GM21447 (cell line): Measurements from ENCODE around the gene PSMA4.
"Not testable (repeated sequence)": the region's sequence is repeated elsewhere in the genome, so short reads cannot be mapped to it uniquely, and the experiment has no call there.

Source experiments
- ATAC-seq: cut with Tn5 transposase; IDR thresholded peaks from one replicate; pipeline ENCODE4 v1.9.1; 2021; ENCODE audit not compliant: unreplicated experiment

Gene PSMA4

GRCh38 chr15:78550815-78551214, 10.6 kb downstream of the PSMA4 start:
- ATAC-seq, result no peak

DNA sequence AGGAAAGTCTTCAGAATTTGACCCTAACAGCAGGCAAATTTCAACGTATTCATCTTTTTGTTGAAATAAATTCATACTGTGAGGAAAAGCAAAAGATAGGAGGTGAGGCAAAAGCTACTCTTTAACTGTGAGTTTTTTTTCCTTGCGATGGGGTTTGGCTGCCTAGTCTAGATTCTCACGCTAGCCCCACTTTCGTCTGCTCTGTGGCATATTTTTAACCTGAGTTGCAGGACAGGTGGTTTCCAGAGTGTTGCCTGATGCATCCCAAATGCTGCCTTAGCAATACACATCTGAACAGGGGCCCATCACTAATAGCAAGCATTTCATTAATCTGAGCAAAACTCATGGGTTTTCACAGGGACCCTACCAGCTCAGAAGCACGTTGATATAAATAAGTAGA, 11.7 kb downstream of the PSMA4 start:
- ATAC-seq, result no peak

GRCh38 chr15:78552597-78552996, 12.4 kb downstream of the PSMA4 start:
- ATAC-seq, result no peak

DNA sequence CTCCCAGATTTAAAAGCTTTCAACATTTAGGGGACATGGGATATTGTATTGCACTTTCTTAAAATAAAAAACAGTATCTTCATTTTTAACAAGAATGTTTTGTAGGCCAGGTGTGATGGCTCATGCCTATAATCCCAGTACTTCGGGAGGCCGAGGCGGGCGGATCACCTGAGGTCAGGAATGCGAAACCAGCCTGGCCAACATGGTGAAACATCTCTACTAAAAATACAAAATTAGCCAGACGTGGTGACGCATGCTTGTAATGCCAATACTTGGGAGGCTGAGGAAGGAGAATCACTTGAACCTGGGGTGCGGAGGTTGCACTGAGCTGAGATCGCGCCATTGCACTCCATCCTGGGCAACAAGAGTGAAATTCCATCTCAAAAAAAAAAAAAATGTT, 20.0 kb downstream of the PSMA4 start:
- ATAC-seq, result not testable (repeated sequence)

DNA sequence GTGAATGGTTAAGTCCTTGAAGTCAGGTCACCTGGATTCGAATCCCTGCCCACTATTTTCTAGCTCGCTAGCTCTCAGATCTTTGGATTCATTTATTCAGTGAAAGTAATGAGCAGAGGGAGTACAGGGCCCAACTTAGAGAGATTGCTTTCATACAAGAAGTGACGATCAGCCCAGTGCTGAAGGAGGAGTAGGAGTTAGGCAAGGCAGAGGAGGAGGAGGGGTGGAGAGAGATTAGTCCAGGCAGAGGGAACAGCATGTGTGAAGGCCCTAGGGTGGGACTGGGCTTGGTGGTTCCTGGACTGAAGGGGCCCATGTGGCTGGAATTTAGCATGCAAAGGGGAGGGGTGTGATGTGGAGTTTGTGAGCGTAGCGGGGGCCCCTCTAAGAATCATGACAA, 21.2 kb downstream of the PSMA4 start:
- no peak for ATAC-seq

DNA sequence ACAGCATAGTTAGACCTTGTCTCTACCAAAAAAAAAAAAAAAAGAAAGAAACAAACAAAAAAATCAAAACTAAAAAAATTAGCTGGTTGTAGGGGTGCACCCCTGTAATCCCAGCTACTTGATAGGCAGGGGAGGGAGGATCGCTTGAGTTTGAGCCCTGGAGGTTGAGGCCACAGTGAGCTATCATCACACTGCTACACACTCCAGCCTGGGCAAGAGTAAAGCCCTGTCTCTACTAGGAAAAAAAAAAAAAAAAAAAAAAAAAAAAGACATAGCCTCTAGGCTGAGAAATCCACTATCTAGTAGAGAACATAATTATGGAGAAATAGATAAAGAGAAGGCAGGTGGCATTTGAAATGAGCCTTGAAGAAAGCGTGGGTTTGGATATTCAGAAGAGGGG, 22.8 kb downstream of the PSMA4 start:
- no peak for ATAC-seq

- ATAC-seq, result peak; percentile 9
Observed at GRCh38 chr15:78564743-78565096, 24.5 kb downstream of the PSMA4 start.

DNA sequence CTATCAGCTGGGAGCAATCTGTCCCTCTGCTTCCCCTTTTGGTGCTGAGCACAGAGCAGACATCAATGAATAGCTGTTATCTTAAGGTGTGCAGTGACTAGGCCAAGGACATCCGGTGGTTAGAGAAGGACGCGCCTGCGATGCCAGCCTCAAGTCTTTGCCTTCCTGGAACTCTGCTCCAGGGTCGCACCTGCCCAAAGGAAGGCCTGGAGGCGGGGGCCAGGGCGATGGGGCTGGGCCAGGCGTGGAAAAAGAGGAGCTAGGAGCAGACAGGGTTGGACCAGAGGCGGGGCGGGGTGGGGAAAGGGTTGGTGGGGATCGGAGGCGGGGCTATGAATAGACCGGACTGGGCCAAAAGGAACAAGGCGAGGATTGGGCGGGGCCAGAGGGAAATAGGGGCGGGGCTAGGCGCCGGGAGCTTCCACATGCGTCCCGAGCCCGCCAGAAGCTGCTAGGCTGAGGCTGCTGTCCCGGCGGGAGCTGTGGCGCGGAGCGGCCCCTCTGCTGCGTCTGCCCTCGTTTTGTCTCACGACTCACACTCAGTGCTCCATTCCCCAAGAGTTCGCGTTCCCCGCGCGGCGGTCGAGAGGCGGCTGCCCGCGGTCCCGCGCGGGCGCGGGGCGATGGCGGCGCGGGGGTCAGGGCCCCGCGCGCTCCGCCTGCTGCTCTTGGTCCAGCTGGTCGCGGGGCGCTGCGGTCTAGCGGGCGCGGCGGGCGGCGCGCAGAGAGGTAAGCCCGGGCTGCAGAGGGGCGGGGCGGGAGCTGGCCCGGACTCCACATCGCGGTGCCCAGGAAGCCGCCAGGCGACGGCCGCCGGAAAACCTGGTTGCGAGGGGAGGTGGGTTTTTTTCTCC, 25.1 kb downstream of the PSMA4 start, which contains the start of gene CHRNA5:
CHRNA5 (plus strand) TSS at position 424 of the 854 bp plus-strand sequence; CDS start at position 624, 200 bp downstream.
- ATAC-seq, result peak; percentile 68

GRCh38 chr15:78565951-78566774, 25.9 kb downstream of the PSMA4 start:
- peak; percentile 29 for ATAC-seq

DNA sequence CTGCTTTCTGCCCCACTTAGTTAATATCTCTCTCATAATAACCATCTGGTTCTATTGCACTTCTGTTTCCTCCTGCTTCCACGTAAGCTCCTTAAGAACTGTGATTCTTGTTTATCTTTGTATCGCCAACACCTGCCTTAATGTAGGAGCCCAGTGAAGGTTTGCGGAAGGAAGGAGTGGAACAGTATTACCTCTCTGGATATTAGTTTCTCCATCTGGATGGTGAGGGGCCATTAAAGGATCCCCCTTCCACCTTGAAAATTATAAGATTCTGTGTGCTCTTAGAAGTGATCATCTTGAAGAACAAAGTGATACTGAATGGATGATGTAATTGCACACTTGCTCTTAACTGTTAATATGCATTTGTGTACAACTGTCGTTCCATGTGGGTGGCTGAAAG, 27.3 kb downstream of the PSMA4 start:
- no peak for ATAC-seq

GRCh38 chr15:78570710-78571109, 30.5 kb downstream of the PSMA4 start:
- no peak for ATAC-seq

- no peak for ATAC-seq
Observed at GRCh38 chr15:78571382-78571781, 31.1 kb downstream of the PSMA4 start.

GRCh38 chr15:78573416-78573815, 33.2 kb downstream of the PSMA4 start:
- ATAC-seq, result no peak

GRCh38 chr15:78574944-78575343, 34.7 kb downstream of the PSMA4 start:
- ATAC-seq, result no peak

DNA sequence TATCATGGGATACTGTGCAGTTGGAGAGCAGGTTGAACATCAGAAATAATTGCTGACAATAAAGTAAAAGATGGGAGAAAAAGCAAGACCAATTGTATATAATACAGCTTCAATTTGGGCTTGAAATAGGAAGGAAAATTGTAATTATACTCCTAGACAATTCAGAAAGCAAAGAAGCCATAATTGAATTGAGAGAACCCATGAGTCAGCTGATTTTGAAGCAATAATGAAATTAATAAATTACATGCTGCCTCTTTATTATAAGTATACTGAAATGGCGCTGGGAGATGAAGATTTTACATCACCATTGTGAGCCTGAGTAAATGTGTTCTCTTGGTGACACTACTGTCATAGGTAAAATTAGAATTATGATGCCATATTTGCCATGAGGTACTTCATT, 57.3 kb downstream of the PSMA4 start:
- ATAC-seq, result no peak

DNA sequence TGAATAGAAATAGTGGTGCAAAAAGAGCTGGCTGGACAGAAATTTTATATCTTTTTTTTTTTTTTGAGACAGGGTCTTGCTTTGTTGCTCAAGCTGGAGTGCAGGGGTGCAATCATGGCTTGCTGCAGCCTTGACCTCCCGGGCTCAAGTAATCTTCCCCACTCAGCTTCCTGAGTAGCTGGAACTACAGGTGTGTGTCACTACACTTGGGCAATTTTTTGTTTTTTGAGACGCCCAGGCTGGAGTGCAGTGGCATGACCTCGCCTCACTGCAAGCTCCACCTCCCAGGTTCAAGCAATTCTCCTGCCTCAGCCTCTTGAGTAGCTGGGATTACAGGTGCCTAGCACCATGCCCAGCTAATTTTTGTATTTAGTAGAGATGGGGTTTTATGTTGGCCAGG, 58.1 kb downstream of the PSMA4 start:
- no peak for ATAC-seq

DNA sequence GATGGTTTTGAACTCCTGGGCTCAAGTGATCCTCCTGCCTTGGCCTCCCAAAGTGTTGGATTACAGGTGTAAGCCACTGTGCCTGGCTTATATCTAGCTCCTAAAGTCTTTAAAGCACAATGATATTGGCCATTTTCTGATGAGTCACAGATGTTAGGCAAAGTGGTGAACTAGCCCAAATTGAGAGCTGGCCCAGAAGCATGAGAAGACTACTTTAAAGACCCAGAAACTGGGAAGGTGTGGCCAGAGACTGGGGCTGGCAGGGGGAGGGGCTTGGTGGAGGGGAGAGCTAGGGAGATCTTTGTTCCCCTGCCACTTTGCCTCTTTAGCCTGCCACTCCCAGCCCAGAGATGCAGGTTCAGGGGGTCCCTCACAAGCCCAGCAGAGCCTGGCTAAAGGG, 58.9 kb downstream of the PSMA4 start:
- no peak for ATAC-seq
